Measurements from ENCODE around the gene SAMHD1. TPM values are rescaled to one million over a fixed set of nuclear protein-coding genes. Genes with fewer than 3 reads are reported as not detected.
"Not testable (repeated sequence)": the region's sequence is repeated elsewhere in the genome, so short reads cannot be mapped to it uniquely, and the experiment has no call there.

SAMHD1 gene
- 10 to 100 TPM; 21.4 to 45.8 (median 29.8) TPM for polyA plus RNA-seq (ENCODE audit: insufficient read length in 10 of 10)
- long read RNA-seq, donor 1, full-length matches to known transcripts, result 5 of 5 reads
- long read RNA-seq, donor 1, partial matches to known transcripts, result 0 of 5 reads
- long read RNA-seq, donor 1, other reads (novel, unspliced or antisense), result 0 of 5 reads
- long read RNA-seq, donor 2, full-length matches to known transcripts, result 2 of 2 reads
- long read RNA-seq, donor 2, partial matches to known transcripts, result 0 of 2 reads
- long read RNA-seq, donor 2, other reads (novel, unspliced or antisense), result 0 of 2 reads
- long read RNA-seq, donor 3, result 0 reads
- long read RNA-seq, donor 4, full-length matches to known transcripts, result 5 of 5 reads
- long read RNA-seq, donor 4, partial matches to known transcripts, result 0 of 5 reads
- long read RNA-seq, donor 4, other reads (novel, unspliced or antisense), result 0 of 5 reads
- long read RNA-seq, donor 5, full-length matches to known transcripts, result 5 of 5 reads
- long read RNA-seq, donor 5, partial matches to known transcripts, result 0 of 5 reads
- long read RNA-seq, donor 5, other reads (novel, unspliced or antisense), result 0 of 5 reads
- long read RNA-seq, donor 6, full-length matches to known transcripts, result 3 of 3 reads
- long read RNA-seq, donor 6, partial matches to known transcripts, result 0 of 3 reads
- long read RNA-seq, donor 6, other reads (novel, unspliced or antisense), result 0 of 3 reads
- long read RNA-seq, donor 7, full-length matches to known transcripts, result 4 of 4 reads
- long read RNA-seq, donor 7, partial matches to known transcripts, result 0 of 4 reads
- long read RNA-seq, donor 7, other reads (novel, unspliced or antisense), result 0 of 4 reads
- long read RNA-seq, donor 8, full-length matches to known transcripts, result 3 of 3 reads
- long read RNA-seq, donor 8, partial matches to known transcripts, result 0 of 3 reads
- long read RNA-seq, donor 8, other reads (novel, unspliced or antisense), result 0 of 3 reads
- long read RNA-seq, donor 9, result 0 reads

DNA sequence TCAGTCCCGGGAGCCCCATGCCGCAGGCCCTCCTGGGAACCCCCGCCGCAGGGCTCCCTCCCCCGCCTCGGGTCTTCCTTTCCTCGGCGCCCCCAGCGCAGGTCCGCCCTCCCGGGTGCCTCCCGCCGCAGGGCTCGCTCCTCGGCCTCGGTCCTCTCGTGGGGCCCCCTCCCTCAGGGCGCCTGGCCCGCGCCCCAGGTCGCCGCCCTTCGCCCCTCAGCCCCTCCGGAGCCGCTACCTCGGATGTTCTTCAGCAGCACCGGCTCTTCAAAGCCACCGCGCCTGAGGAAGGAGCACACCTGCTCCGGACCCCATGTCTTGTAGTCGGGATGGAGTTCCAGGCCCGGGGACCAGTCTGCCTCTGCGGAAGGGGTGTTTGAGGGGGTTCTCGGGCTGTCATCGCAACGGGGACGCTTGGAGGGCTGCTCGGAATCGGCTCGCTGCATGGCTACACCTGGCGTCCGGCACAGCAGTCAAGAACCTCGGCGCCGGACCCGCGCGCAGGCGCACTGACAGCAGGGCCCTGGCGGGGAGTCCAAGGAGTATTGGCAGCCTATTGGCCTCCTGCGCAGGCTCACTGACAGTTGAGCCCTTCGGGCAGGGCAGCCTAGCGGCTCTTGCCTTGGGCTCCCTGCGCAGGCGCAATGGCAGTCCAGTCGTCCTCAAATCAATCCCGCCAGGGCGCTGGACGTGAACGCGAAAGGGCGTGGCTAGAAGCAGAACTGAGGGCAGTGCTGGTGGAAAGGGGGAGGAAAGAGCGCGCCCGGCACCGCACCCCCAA lies at the start of gene SAMHD1:
SAMHD1 (minus strand) TSS at position 511 of the 781 bp plus-strand sequence; CDS start at position 446, 65 bp downstream.
- DNase-seq, result peak; percentile 95 to 97 (median 96)

- DNase-seq, result not testable (repeated sequence)
Observed at GRCh38 chr20:37000171-37000570, 48.7 kb upstream of the SAMHD1 start.

- DNase-seq, result no peak
Observed at GRCh38 chr20:36998652-36999051, 47.1 kb upstream of the SAMHD1 start.

DNA sequence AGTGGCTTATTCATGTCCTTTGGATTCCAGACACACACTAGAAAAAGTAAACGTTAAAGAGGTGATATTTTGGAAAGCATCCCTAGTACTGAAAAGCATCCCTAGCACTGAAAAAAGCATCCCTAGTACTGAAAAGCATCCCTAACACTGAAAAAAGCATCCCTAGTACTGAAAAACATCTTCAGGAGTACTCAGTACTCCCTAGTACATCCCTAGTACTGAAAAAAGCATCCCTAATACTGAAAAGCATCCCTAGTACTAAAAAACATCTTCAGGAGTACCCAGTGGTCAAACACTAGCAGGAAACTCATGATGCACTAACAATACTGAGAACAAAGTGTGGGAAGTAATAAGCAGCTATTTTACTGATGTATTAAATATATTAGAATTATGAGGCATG lies 45.6 kb upstream of the SAMHD1 start:
- no peak for DNase-seq

GRCh38 chr20:36994221-36994620 lies 42.7 kb upstream of the SAMHD1 start:
- not testable (repeated sequence) for DNase-seq

- DNase-seq, result no peak
Observed at GRCh38 chr20:36992802-36993334, 41.4 kb upstream of the SAMHD1 start.

- no peak for DNase-seq
Observed at GRCh38 chr20:36991703-36992102, 40.2 kb upstream of the SAMHD1 start.

DNA sequence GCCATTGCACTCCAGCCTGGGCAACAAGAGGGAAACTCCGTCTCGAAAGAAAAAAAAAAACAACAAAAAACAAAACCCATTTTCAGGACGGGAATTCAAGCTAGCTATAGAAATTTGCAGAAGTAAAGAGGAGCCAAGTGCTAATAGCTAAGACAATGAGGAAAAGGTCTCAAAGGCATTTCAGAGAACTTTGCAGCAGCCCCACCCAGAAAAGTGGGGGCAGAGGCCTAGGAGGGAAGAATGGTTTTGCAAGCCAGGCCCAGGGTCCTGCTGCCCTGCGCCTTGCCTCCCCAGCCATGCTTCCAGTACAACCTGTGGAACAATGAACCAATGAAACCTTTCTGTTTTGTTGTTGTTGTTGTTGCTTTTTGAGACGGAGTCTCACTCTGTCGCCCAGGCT lies 38.3 kb upstream of the SAMHD1 start:
- no peak for DNase-seq

DNA sequence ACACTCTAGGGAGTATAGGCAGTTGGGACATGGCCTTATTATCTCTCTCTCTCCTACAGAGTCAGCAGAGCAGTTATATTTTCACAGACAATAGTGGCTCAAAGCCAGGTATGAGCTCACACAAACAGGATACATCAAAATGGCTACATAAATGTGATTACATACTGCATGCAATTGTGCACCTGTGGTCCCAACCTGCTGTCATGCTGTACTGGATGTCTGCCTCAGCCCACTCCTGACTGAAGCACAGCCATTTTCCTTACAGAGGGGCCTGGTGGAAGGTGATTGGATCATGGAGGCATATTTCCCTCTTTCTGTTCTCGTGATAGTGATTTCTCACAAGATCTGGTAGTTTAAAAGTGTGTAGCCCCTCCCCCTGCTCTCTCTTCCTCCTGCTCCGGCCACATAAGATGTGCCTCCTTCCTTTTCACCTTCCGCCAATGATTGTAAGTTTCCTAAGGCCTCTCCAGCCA lies 37.0 kb upstream of the SAMHD1 start:
- peak in 1 of 3 donors; percentile 49 for DNase-seq

- no peak for DNase-seq
Observed at GRCh38 chr20:36984257-36984638, 32.7 kb upstream of the SAMHD1 start.

- DNase-seq, result no peak
Observed at GRCh38 chr20:36975099-36975818, 23.8 kb upstream of the SAMHD1 start.

- no peak for DNase-seq
Observed at GRCh38 chr20:36974660-36975059, 23.2 kb upstream of the SAMHD1 start.

GRCh38 chr20:36971103-36971502 lies 19.6 kb upstream of the SAMHD1 start:
- DNase-seq, result no peak

- no peak for DNase-seq
Observed at GRCh38 chr20:36969478-36970186, 18.1 kb upstream of the SAMHD1 start.

DNA sequence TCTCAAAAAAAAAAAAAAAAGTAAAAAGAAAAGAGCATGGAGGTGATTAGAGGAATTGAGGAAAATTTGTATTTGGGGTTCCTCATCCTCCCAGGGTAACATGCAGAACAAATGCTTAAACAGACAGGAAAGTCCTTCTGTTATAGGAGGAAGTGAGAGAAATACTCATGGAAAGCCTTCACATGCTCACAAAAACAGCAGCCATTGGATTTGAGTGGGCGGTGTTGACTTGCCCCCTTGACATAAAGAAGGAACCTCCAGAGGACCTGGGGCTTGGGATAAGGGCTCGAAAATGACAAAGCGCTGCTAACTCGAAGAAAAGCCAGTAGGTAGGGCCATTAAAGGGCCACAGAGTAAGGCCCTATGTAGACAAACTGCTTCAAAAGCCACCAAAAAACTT lies 17.5 kb upstream of the SAMHD1 start:
- DNase-seq, result no peak

- no peak for DNase-seq
Observed at GRCh38 chr20:36967636-36968035, 16.1 kb upstream of the SAMHD1 start.

GRCh38 chr20:36966965-36967364 lies 15.5 kb upstream of the SAMHD1 start:
- DNase-seq, result not testable (repeated sequence)

DNA sequence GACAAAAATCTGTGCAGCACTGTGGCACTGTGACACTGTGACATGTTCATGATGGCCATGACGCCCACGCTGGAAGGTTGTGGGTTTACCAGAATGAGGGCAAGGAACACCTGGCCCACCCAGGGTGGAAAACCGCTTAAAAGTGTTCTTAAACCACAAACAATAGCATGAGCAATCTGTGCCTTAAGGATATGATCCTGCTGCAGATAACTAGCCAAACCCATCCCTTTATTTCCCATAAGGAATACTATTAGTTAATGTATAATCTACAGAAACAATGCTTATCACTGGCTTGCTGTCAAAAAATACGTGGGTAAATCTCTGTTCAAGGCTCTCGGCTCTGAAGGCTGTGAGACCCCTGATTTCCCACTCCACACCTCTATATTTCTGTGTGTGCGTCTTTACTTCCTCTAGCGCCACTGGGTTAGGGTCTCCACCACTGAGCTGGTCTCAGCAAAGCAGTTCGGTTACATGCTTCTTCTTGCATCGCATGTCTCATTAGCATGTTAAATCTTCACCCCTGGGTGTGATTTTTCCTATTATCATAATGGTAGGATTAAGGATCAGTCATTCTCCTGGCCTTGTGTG lies 10.9 kb upstream of the SAMHD1 start:
- DNase-seq, result not testable (repeated sequence)

- no peak for DNase-seq
Observed at GRCh38 chr20:36959242-36959641, 7.7 kb upstream of the SAMHD1 start.

All from muscle of back (tissue), 13 donors.